ENCODE measurements around the gene GPR162. TPM values are rescaled to one million over a fixed set of nuclear protein-coding genes. Genes with fewer than 3 reads are reported as not detected.

The GPR162 gene
- total and polyA plus RNA-seq, 4 donors: 0.59 to 2.4 (median 1.7) TPM

DNA sequence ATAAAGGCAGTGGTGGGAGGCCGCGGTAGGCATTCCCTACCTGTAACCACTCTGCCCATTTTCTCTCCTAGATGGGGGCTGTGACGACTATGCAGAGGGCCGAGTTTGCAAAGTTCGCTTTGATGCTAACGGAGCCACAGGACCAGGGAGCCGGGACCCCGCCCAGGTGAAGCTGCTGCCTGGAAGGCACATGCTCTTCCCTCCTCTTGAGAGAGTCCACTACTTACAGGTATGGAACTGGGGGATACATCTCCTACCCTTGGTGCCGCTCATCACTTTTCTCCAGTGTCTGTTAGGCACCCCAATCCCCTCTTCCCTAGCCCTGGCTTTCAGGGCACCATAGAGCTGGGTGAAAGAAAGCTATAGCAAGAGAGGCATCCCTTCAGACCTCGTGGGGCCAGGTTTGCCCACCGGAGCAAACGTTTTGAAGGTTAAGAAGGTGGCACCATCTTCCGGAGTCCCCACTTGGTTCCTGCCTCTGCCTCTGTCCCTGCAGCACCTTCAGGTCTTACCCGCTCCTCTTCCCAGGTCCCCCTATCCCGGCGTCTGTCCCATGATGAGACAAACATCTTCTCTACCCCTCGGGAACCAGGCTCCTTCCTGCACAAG, 4.6 kb downstream of the GPR162 start (continued):
- TF ChIP-seq NR2F2 (IDR thresholded peaks at IDR 0.05): no peak

DNA sequence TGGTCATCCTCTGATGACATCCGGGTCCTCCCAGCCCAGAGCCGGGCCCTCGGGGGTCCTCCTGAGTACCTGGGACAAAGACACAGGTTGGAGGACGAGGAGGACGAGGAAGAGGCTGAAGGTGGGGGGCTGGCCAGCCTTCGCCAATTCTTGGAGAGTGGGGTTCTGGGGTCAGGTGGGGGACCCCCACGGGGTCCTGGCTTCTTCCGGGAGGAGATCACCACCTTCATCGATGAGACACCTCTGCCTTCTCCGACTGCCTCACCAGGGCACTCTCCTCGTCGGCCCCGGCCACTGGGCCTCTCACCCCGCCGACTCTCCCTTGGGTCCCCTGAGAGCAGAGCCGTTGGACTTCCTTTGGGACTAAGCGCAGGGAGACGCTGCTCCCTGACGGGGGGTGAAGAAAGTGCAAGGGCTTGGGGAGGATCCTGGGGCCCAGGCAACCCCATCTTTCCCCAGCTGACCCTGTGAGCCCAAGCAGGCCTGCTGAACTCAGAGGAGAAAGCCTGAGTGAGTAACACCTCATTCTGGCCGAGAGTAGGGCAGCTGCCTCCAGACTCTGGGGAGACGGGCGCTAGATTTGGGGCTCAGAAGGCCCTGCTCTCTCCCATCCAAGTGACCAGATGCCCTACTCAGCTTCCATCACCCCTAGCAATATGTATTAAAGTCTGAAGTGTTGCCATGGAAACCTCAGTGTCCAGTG, 5.3 kb downstream of the GPR162 start:
- no peak for DNase-seq (ENCODE audit: low spot score)
- Histone ChIP-seq H3K4me1 (ENCODE audit: control insufficient read depth in 4 of 4, insufficient read depth in 4 of 4, low read length in 3 of 4) (peaks cover 5 to 24% (median 14%) of the 10 kb centered on the region in 4 donors), H3K27me3 (ENCODE audit: control insufficient read depth in 4 of 4, insufficient read depth in 4 of 4, low read length in 3 of 4) (peaks cover 0 to 2% (median 0%) of the 10 kb centered on the region in 4 donors), H3K9ac (ENCODE audit: low read depth in 1 of 2, low read length in 2 of 2) (no peak overlapping the region), H3K36me3 (ENCODE audit: control insufficient read depth in 4 of 4, insufficient read depth in 3 of 4, low read depth in 1 of 4, low read length in 3 of 4) (no peaks in the 10 kb centered on the region), H3K9me3 (ENCODE audit: control insufficient read depth in 4 of 4, low read length in 3 of 4) (no peaks in the 10 kb centered on the region), H3K27ac (ENCODE audit: low read depth in 1 of 2, low read length in 2 of 2) (no peak overlapping the region), H3K4me3 (ENCODE audit: low read depth in 1 of 3, low read length in 3 of 3) (no peak overlapping the region)
- 84% methylated on average over 22 of the region's 22 CpGs for WGBS
- no peak for TF ChIP-seq FOXA2 (IDR thresholded peaks at IDR 0.05)
- no peak for TF ChIP-seq YY1 (IDR thresholded peaks at IDR 0.05)
- no peak for TF ChIP-seq NR2F2 (IDR thresholded peaks at IDR 0.05)
- TF ChIP-seq JUND (IDR thresholded peaks at IDR 0.05): no peak
- no peak for TF ChIP-seq GABPA (IDR thresholded peaks at IDR 0.05 in 1 of 2, conservative IDR thresholded peaks at IDR 0.05 in 1 of 2)
- TF ChIP-seq FOXA1 (IDR thresholded peaks at IDR 0.05): no peak
- TF ChIP-seq, protein P1, sequence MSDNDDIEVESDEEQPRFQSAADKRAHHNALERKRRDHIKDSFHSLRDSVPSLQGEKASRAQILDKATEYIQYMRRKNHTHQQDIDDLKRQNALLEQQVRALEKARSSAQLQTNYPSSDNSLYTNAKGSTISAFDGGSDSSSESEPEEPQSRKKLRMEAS (IDR thresholded peaks at IDR 0.05): no peak
- TF ChIP-seq, protein P2, sequence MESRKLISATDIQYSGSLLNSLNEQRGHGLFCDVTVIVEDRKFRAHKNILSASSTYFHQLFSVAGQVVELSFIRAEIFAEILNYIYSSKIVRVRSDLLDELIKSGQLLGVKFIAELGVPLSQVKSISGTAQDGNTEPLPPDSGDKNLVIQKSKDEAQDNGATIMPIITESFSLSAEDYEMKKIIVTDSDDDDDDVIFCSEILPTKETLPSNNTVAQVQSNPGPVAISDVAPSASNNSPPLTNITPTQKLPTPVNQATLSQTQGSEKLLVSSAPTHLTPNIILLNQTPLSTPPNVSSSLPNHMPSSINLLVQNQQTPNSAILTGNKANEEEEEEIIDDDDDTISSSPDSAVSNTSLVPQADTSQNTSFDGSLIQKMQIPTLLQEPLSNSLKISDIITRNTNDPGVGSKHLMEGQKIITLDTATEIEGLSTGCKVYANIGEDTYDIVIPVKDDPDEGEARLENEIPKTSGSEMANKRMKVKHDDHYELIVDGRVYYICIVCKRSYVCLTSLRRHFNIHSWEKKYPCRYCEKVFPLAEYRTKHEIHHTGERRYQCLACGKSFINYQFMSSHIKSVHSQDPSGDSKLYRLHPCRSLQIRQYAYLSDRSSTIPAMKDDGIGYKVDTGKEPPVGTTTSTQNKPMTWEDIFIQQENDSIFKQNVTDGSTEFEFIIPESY (IDR thresholded peaks at IDR 0.05): no peak
- TF ChIP-seq, protein P3, sequence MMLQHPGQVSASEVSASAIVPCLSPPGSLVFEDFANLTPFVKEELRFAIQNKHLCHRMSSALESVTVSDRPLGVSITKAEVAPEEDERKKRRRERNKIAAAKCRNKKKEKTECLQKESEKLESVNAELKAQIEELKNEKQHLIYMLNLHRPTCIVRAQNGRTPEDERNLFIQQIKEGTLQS (IDR thresholded peaks at IDR 0.05): no peak
- no peak for TF ChIP-seq SP1 (IDR thresholded peaks at IDR 0.05)
- TF ChIP-seq, protein P4, sequence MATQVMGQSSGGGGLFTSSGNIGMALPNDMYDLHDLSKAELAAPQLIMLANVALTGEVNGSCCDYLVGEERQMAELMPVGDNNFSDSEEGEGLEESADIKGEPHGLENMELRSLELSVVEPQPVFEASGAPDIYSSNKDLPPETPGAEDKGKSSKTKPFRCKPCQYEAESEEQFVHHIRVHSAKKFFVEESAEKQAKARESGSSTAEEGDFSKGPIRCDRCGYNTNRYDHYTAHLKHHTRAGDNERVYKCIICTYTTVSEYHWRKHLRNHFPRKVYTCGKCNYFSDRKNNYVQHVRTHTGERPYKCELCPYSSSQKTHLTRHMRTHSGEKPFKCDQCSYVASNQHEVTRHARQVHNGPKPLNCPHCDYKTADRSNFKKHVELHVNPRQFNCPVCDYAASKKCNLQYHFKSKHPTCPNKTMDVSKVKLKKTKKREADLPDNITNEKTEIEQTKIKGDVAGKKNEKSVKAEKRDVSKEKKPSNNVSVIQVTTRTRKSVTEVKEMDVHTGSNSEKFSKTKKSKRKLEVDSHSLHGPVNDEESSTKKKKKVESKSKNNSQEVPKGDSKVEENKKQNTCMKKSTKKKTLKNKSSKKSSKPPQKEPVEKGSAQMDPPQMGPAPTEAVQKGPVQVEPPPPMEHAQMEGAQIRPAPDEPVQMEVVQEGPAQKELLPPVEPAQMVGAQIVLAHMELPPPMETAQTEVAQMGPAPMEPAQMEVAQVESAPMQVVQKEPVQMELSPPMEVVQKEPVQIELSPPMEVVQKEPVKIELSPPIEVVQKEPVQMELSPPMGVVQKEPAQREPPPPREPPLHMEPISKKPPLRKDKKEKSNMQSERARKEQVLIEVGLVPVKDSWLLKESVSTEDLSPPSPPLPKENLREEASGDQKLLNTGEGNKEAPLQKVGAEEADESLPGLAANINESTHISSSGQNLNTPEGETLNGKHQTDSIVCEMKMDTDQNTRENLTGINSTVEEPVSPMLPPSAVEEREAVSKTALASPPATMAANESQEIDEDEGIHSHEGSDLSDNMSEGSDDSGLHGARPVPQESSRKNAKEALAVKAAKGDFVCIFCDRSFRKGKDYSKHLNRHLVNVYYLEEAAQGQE (IDR thresholded peaks at IDR 0.05): no peak
- TF ChIP-seq, protein P5, sequence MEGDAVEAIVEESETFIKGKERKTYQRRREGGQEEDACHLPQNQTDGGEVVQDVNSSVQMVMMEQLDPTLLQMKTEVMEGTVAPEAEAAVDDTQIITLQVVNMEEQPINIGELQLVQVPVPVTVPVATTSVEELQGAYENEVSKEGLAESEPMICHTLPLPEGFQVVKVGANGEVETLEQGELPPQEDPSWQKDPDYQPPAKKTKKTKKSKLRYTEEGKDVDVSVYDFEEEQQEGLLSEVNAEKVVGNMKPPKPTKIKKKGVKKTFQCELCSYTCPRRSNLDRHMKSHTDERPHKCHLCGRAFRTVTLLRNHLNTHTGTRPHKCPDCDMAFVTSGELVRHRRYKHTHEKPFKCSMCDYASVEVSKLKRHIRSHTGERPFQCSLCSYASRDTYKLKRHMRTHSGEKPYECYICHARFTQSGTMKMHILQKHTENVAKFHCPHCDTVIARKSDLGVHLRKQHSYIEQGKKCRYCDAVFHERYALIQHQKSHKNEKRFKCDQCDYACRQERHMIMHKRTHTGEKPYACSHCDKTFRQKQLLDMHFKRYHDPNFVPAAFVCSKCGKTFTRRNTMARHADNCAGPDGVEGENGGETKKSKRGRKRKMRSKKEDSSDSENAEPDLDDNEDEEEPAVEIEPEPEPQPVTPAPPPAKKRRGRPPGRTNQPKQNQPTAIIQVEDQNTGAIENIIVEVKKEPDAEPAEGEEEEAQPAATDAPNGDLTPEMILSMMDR (IDR thresholded peaks at IDR 0.05; ENCODE audit: low read depth, low read length, missing input control): no peak
- TF ChIP-seq RXRA (IDR thresholded peaks at IDR 0.05): no peak
- no peak for TF ChIP-seq HNF4G (IDR thresholded peaks at IDR 0.05)
- TF ChIP-seq RAD21 (IDR thresholded peaks at IDR 0.05): no peak
- TF ChIP-seq EGR1 (IDR thresholded peaks at IDR 0.05; ENCODE audit: low read depth in 2 of 2): no peak
- TF ChIP-seq HNF4A (conservative IDR thresholded peaks at IDR 0.05): no peak
- TF ChIP-seq TAF1 (conservative IDR thresholded peaks at IDR 0.05): no peak
